Measurements from ENCODE around the gene PKD1L1. TPM values are rescaled to one million over a fixed set of nuclear protein-coding genes. Genes with fewer than 3 reads are reported as not detected.

PKD1L1 gene
- total RNA-seq, 1 experiment from 2014 or later = 0.17 TPM

- H4K5ac ChIP-seq (ENCODE audit: insufficient read length, low read depth, low read length) = no peak overlapping the region
- no peak overlapping the region for H2BK5ac ChIP-seq (ENCODE audit: insufficient read length, low read length)
- H4K91ac ChIP-seq (ENCODE audit: insufficient read length, low read depth, low read length) = no peak overlapping the region
- no peaks in the 10 kb centered on the region for H3K4me1 ChIP-seq (ENCODE audit: insufficient read depth, low read length)
- no peak overlapping the region for H3K4me2 ChIP-seq (ENCODE audit: insufficient read depth, insufficient read length, low read length)
- no peak overlapping the region for H2BK15ac ChIP-seq (ENCODE audit: low read depth, low read length)
- H3K56ac ChIP-seq (ENCODE audit: insufficient read length, low read depth, low read length) = no peak overlapping the region
- H2AFZ ChIP-seq (ENCODE audit: low read length) = no peak overlapping the region
- no peak overlapping the region for H2BK20ac ChIP-seq (ENCODE audit: low read depth, low read length, poor library complexity, severe bottlenecking)
- DNase-seq = no peak
- no peak overlapping the region for H3K27ac ChIP-seq (ENCODE audit: insufficient read length, low read depth, low read length)
- no peak overlapping the region for H2AK5ac ChIP-seq (ENCODE audit: insufficient read length, low read length)
- no peaks in the 10 kb centered on the region for H3K9me3 ChIP-seq (ENCODE audit: control insufficient read depth, low read depth, low read length)
- no peak overlapping the region for H2BK12ac ChIP-seq (ENCODE audit: insufficient read length, low read depth, low read length)
- Mint-ChIP-seq H3K4me3 (no peak overlapping the region), H3K36me3 (ENCODE audit: insufficient read depth in 1 of 3, low read depth in 3 of 3) (no peaks in the 10 kb centered on the region), H3K27ac (no peak overlapping the region), H3K4me1 (no peaks in the 10 kb centered on the region), H3K27me3 (ENCODE audit: low read depth) (peaks cover 6% of the 10 kb centered on the region), H3K9me3 (no peaks in the 10 kb centered on the region)
- H3K14ac ChIP-seq (ENCODE audit: insufficient read depth, low read length) = no peak overlapping the region
- no peak for TF ChIP-seq CTCF (conservative IDR thresholded peaks at IDR 0.05)
- H3T11ph ChIP-seq (ENCODE audit: low read length) = no peak overlapping the region
- no peak overlapping the region for H3K4ac ChIP-seq (ENCODE audit: low read depth, low read length)
- no peak overlapping the region for H3K23ac ChIP-seq (ENCODE audit: insufficient read length, low read depth, low read length)
- no peaks in the 10 kb centered on the region for H4K20me1 ChIP-seq (ENCODE audit: control insufficient read depth, insufficient read depth, insufficient read length)
- no peaks in the 10 kb centered on the region for H3K27me3 ChIP-seq (ENCODE audit: insufficient read depth, low read length)
- H3K23me2 ChIP-seq (ENCODE audit: insufficient read length, low read depth, low read length, poor library complexity, severe bottlenecking) = no peaks in the 10 kb centered on the region
- no peaks in the 10 kb centered on the region for H3K79me1 ChIP-seq (ENCODE audit: insufficient read depth, low read depth, low read length, poor library complexity, severe bottlenecking)
- no peak overlapping the region for H2BK120ac ChIP-seq (ENCODE audit: low read depth, low read length, poor library complexity, severe bottlenecking)
- H3K9ac ChIP-seq (ENCODE audit: extremely low read depth, insufficient read length, low read length) = no peak overlapping the region
- no peaks in the 10 kb centered on the region for H3K79me2 ChIP-seq (ENCODE audit: insufficient read depth, low read length)
- no peak overlapping the region for H3K18ac ChIP-seq (ENCODE audit: insufficient read length, low read depth, low read length)
- no peak overlapping the region for H4K8ac ChIP-seq (replicated peaks; ENCODE audit: insufficient read length, low read depth, low read length)
- no CpG with 5 or more reads among the region's 10 CpGs for WGBS (ENCODE audit: extremely low coverage, insufficient read length, low lambda C conversion rate)
These were observed 62.8 kb downstream of the PKD1L1 start for GRCh38 chr7:47885309-47885986.
